Measurements from ENCODE around the gene SEC16B. TPM values are rescaled to one million over a fixed set of nuclear protein-coding genes. Genes with fewer than 3 reads are reported as not detected.

Gene SEC16B
- total and polyA plus RNA-seq, 2 donors (not counting 1 experiment from before 2014, with no cell fraction given) = 2.7 to 3.1 TPM

DNA sequence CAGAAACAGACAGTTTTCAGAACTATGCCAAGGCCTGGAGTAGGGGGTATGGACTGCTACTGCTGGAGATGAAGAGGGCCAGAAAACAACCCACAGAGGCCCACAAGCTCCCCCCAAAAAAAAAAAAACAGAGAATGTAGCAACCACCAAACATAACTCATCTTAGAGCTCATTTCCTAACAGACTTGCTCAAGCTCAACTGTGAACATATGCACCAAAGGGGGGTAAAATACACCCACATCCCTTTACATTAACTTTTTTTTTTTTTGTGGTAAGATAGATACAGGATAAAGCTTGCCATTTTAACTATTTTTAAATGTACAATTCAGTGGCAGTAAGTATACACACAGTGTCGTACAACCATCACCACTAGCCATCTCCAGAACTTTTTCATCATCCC, 36.0 kb downstream of the SEC16B start:
- H3K4me1 ChIP-seq (ENCODE audit: control insufficient read depth, extremely low read depth, insufficient read depth, low read length) = no peaks in the 10 kb centered on the region
- H3K4me3 ChIP-seq (replicated peaks in 1 of 4; ENCODE audit: control extremely low read depth in 1 of 4, insufficient read depth in 1 of 4, low read depth in 3 of 4, low read length in 4 of 4) = no peak overlapping the region
- no peaks in the 10 kb centered on the region for H3K27me3 ChIP-seq (ENCODE audit: control insufficient read depth, insufficient read depth, low read length)
- H2AFZ ChIP-seq (ENCODE audit: low read length) = no peak overlapping the region
- no peaks in the 10 kb centered on the region for H3K9me3 ChIP-seq (ENCODE audit: control insufficient read depth, insufficient read depth, low read depth, low read length)
- H3K4me2 ChIP-seq (ENCODE audit: extremely low read depth, insufficient read depth, low read length) = no peak overlapping the region
- no peaks in the 10 kb centered on the region for H3K36me3 ChIP-seq (ENCODE audit: control insufficient read depth, insufficient read depth, low read length)
- H4K20me1 ChIP-seq (ENCODE audit: control insufficient read depth, extremely low read depth, insufficient read depth, low read length) = no peaks in the 10 kb centered on the region
- no peaks in the 10 kb centered on the region for H3K79me2 ChIP-seq (ENCODE audit: control insufficient read depth, insufficient read depth, low read length)
- DNase-seq (ENCODE audit: low read depth in 2 of 2) = peak in 1 of 2 donors; percentile 32
- no peak overlapping the region for H3K27ac ChIP-seq (ENCODE audit: insufficient read depth, low read length)
- TF ChIP-seq CTCF (conservative IDR thresholded peaks at IDR 0.05 in 1 of 2, IDR thresholded peaks at IDR 0.05 in 1 of 2; ENCODE audit: low read depth in 1 of 2, low read length in 2 of 2) = no peak
- no peak for TF ChIP-seq EZH2 (IDR thresholded peaks at IDR 0.05; ENCODE audit: low read length, missing control alignments)
- H3K9ac ChIP-seq (ENCODE audit: insufficient read depth, low read length) = no peak overlapping the region

DNA sequence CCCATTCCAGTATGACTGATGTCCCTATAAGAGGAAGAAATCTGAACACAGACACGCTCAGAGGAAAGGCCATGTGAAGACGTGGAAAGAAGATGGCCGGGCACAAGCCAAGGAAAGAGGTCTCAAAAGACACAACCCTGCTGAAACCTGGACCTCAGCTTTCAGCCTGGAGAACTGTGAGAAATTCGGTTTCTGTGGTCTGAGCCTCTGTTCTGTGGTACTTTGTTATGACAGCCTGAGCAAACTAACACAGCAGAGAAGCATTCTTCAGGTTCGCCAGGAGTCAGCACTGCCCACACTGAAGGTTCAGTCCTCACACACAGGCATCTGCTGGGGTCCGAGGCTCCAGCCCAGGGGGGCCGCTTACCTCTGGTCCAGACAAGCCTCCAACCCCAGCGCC, 37.7 kb downstream of the SEC16B start:
- no peaks in the 10 kb centered on the region for H3K79me2 ChIP-seq (ENCODE audit: control insufficient read depth, insufficient read depth, low read length)
- H3K27me3 ChIP-seq (ENCODE audit: control insufficient read depth, insufficient read depth, low read length) = no peaks in the 10 kb centered on the region
- no peak overlapping the region for H3K4me3 ChIP-seq (replicated peaks in 1 of 4; ENCODE audit: control extremely low read depth in 1 of 4, insufficient read depth in 1 of 4, low read depth in 3 of 4, low read length in 4 of 4)
- H3K36me3 ChIP-seq (ENCODE audit: control insufficient read depth, insufficient read depth, low read length) = no peaks in the 10 kb centered on the region
- no peak overlapping the region for H2AFZ ChIP-seq (ENCODE audit: low read length)
- H3K27ac ChIP-seq (ENCODE audit: insufficient read depth, low read length) = no peak overlapping the region
- H3K4me2 ChIP-seq (ENCODE audit: extremely low read depth, insufficient read depth, low read length) = no peak overlapping the region
- no peaks in the 10 kb centered on the region for H3K9me3 ChIP-seq (ENCODE audit: control insufficient read depth, insufficient read depth, low read depth, low read length)
- DNase-seq (ENCODE audit: low read depth in 2 of 2) = no peak
- TF ChIP-seq CTCF (conservative IDR thresholded peaks at IDR 0.05 in 1 of 2, IDR thresholded peaks at IDR 0.05 in 1 of 2; ENCODE audit: low read depth in 1 of 2, low read length in 2 of 2) (no peak), EZH2 (IDR thresholded peaks at IDR 0.05; ENCODE audit: low read length, missing control alignments) (no peak)
- H4K20me1 ChIP-seq (ENCODE audit: control insufficient read depth, extremely low read depth, insufficient read depth, low read length) = no peaks in the 10 kb centered on the region
- peaks cover 7% of the 10 kb centered on the region for H3K4me1 ChIP-seq (ENCODE audit: control insufficient read depth, extremely low read depth, insufficient read depth, low read length)
- H3K9ac ChIP-seq (ENCODE audit: insufficient read depth, low read length) = no peak overlapping the region

GRCh38 chr1:177928952-177929351, 40.9 kb downstream of the SEC16B start:
- H3K4me3 ChIP-seq (replicated peaks in 1 of 4; ENCODE audit: control extremely low read depth in 1 of 4, insufficient read depth in 1 of 4, low read depth in 3 of 4, low read length in 4 of 4) = no peak overlapping the region
- no peak overlapping the region for H3K27ac ChIP-seq (ENCODE audit: insufficient read depth, low read length)
- DNase-seq (ENCODE audit: low read depth in 2 of 2) = no peak
- no peaks in the 10 kb centered on the region for H3K9me3 ChIP-seq (ENCODE audit: control insufficient read depth, insufficient read depth, low read depth, low read length)
- H2AFZ ChIP-seq (ENCODE audit: low read length) = no peak overlapping the region
- H4K20me1 ChIP-seq (ENCODE audit: control insufficient read depth, extremely low read depth, insufficient read depth, low read length) = no peaks in the 10 kb centered on the region
- TF ChIP-seq CTCF (conservative IDR thresholded peaks at IDR 0.05 in 1 of 2, IDR thresholded peaks at IDR 0.05 in 1 of 2; ENCODE audit: low read depth in 1 of 2, low read length in 2 of 2) = no peak
- TF ChIP-seq EZH2 (IDR thresholded peaks at IDR 0.05; ENCODE audit: low read length, missing control alignments) = no peak
- H3K9ac ChIP-seq (ENCODE audit: insufficient read depth, low read length) = no peak overlapping the region
- no peaks in the 10 kb centered on the region for H3K79me2 ChIP-seq (ENCODE audit: control insufficient read depth, insufficient read depth, low read length)
- peaks cover 18% of the 10 kb centered on the region for H3K4me1 ChIP-seq (ENCODE audit: control insufficient read depth, extremely low read depth, insufficient read depth, low read length)
- no peaks in the 10 kb centered on the region for H3K27me3 ChIP-seq (ENCODE audit: control insufficient read depth, insufficient read depth, low read length)
- H3K4me2 ChIP-seq (ENCODE audit: extremely low read depth, insufficient read depth, low read length) = no peak overlapping the region
- H3K36me3 ChIP-seq (ENCODE audit: control insufficient read depth, insufficient read depth, low read length) = no peaks in the 10 kb centered on the region

Data from fibroblast of lung (primary cell).